Hepatocyte (in vitro differentiated cells): ENCODE measurements around the gene PROSER2. TPM values are rescaled to one million over a fixed set of nuclear protein-coding genes. Genes with fewer than 3 reads are reported as not detected.
A peak's percentile ranks its signal among the peaks of the same experiment; 100 is the strongest.

Source experiments
- DNase-seq: peaks from one replicate; pipeline ENCODE4 v3.0.0-alpha.2; 2016; ENCODE audit warnings: low spot score
- H2AFZ ChIP-seq: fragments of 200-600 bp; sonication (generic); 2 replicates; pipeline ENCODE4 v1.6.0; 2016; ENCODE audit warnings: antibody characterized with exemption, mild to moderate bottlenecking
- H3K27ac ChIP-seq: fragments of 200-600 bp; sonication (generic); 2 replicates; pipeline ENCODE4 v1.5.1; 2016; ENCODE audit warnings: mild to moderate bottlenecking
- H3K27me3 ChIP-seq: fragments of 200-600 bp; sonication (generic); 2 replicates; pipeline ENCODE4 v1.6.1; 2016
- H3K36me3 ChIP-seq: fragments of 200-600 bp; sonication (generic); replicated peaks from 2 replicates; pipeline ENCODE4 v1.5.1; 2016; ENCODE audit warnings: low read depth; ENCODE audit not compliant: insufficient read depth
- H3K4me1 ChIP-seq: fragments of 200-600 bp; sonication (generic); 2 replicates; pipeline ENCODE4 v1.5.1; 2016; ENCODE audit warnings: mild to moderate bottlenecking, moderate library complexity; ENCODE audit not compliant: insufficient read depth
- H3K4me2 ChIP-seq: fragments of 200-600 bp; sonication (generic); 2 replicates; pipeline ENCODE4 v1.6.0; 2016
- H3K4me3 ChIP-seq: fragments of 200-600 bp; sonication (generic); 2 replicates; pipeline ENCODE4 v1.5.1; 2016; ENCODE audit warnings: mild to moderate bottlenecking
- H3K79me2 ChIP-seq: fragments of 200-600 bp; sonication (generic); 2 replicates; pipeline ENCODE4 v1.6.0; 2017; ENCODE audit warnings: mild to moderate bottlenecking
- H3K9me2 ChIP-seq: fragments of 200-600 bp; sonication (generic); replicated peaks from 2 replicates; pipeline ENCODE4 v1.6.0; 2017; ENCODE audit warnings: mild to moderate bottlenecking; ENCODE audit not compliant: insufficient read depth
- H3K9me3 ChIP-seq: fragments of 200-600 bp; sonication (generic); 2 replicates; pipeline ENCODE4 v1.5.1; 2016; ENCODE audit warnings: low read depth, mild to moderate bottlenecking
- H4K20me1 ChIP-seq: fragments of 200-600 bp; sonication (generic); 2 replicates; pipeline ENCODE4 v1.6.0; 2016; ENCODE audit warnings: mild to moderate bottlenecking; ENCODE audit not compliant: insufficient read depth, poor library complexity, severe bottlenecking
- CTCF ChIP-seq: fragments of 200-600 bp; sonication (generic); IDR thresholded peaks from 2 replicates; pipeline ENCODE4 v1.5.1; 2016; ENCODE audit warnings: antibody characterized with exemption, mild to moderate bottlenecking; ENCODE audit not compliant: poor library complexity
- EZH2 ChIP-seq: fragments of 200-600 bp; sonication (generic); IDR thresholded peaks from 2 replicates; pipeline ENCODE4 v1.6.1; 2016; ENCODE audit warnings: antibody characterized with exemption, mild to moderate bottlenecking, borderline replicate concordance
- EZH2phosphoT487 ChIP-seq: fragments of 200-600 bp; sonication (generic); IDR thresholded peaks from one replicate; pipeline ENCODE4 v1.6.1; 2018; ENCODE audit warnings: antibody characterized with exemption, mild to moderate bottlenecking, low read depth, moderate library complexity; ENCODE audit not compliant: unreplicated experiment, severe bottlenecking
- WGBS: methylation state at CpG from one replicate; pipeline ENCODE4 v1.1.6; 2016; ENCODE audit warnings: low lambda C conversion rate; ENCODE audit errors: missing lambda C conversion rate; 5-methylcytosine and 5-hydroxymethylcytosine counted together
- polyA plus RNA-seq: library from polyadenylated mRNA; unstranded; fragments of >200 nt; fragmentation: Nextera tagmentation; extraction: Ambion mirVana; gene quantifications from 2 replicates; pipeline ENCODE4 v1.2.1, GENCODE V29; 2016
- total RNA-seq: library from RNA; depleted of rRNA; stranded (reverse); fragments of >200 nt; gene quantifications from 2 replicates; pipeline ENCODE4 v1.2.3, GENCODE V29; 2014

PROSER2 gene
- total and polyA plus RNA-seq, 2 experiments from 2014 or later: 13.3 to 39.9 TPM

GRCh38 chr10:11870461-11870780, 47.3 kb downstream of the PROSER2 start:
- TF ChIP-seq EZH2phosphoT487: no peak
- TF ChIP-seq CTCF: no peak
- no peak for TF ChIP-seq EZH2
- Histone ChIP-seq H3K9me3 (no peaks in the 10 kb centered on the region), H3K36me3 (no peaks in the 10 kb centered on the region), H3K27ac (no peak overlapping the region), H3K27me3 (no peaks in the 10 kb centered on the region), H3K9me2 (no peaks in the 10 kb centered on the region), H3K4me3 (no peak overlapping the region), H3K79me2 (peaks cover under 1% of the 10 kb centered on the region), H2AFZ (no peak overlapping the region), H4K20me1 (no peaks in the 10 kb centered on the region), H3K4me1 (peaks cover 25% of the 10 kb centered on the region), H3K4me2 (no peak overlapping the region)
- 88% methylated on average over 8 of the region's 8 CpGs for WGBS
- DNase-seq: no peak

- Histone ChIP-seq H3K36me3 (no peaks in the 10 kb centered on the region), H3K27ac (peak overlapping the region; percentile 45), H3K79me2 (no peaks in the 10 kb centered on the region), H2AFZ (no peak overlapping the region), H3K9me2 (no peaks in the 10 kb centered on the region), H3K27me3 (no peaks in the 10 kb centered on the region), H3K4me1 (peaks cover 29% of the 10 kb centered on the region), H3K4me2 (no peak overlapping the region), H3K9me3 (no peaks in the 10 kb centered on the region), H4K20me1 (no peaks in the 10 kb centered on the region), H3K4me3 (no peak overlapping the region)
- no peak for TF ChIP-seq EZH2phosphoT487
- no peak for TF ChIP-seq EZH2
- WGBS: 91% methylated on average over 7 of the region's 7 CpGs
- DNase-seq: no peak
Observed at GRCh38 chr10:11870900-11871400, 47.8 kb downstream of the PROSER2 start.

- peaks cover 34% of the 10 kb centered on the region for H3K4me1 ChIP-seq
- H3K79me2 ChIP-seq: no peaks in the 10 kb centered on the region
- H3K27me3 ChIP-seq: no peaks in the 10 kb centered on the region
- 52% methylated on average over 9 of the region's 9 CpGs for WGBS
- peak; percentile 34 for DNase-seq
- H3K4me3 ChIP-seq: no peak overlapping the region
- H3K9me3 ChIP-seq: no peaks in the 10 kb centered on the region
- no peaks in the 10 kb centered on the region for H3K36me3 ChIP-seq
- H4K20me1 ChIP-seq: no peaks in the 10 kb centered on the region
- H3K27ac ChIP-seq: peak overlapping the region; percentile 45
- no peak overlapping the region for H3K4me2 ChIP-seq
- no peaks in the 10 kb centered on the region for H3K9me2 ChIP-seq
- no peak overlapping the region for H2AFZ ChIP-seq
- TF ChIP-seq EZH2: no peak
- TF ChIP-seq CTCF: no peak
Observed at GRCh38 chr10:11871466-11871865, 48.3 kb downstream of the PROSER2 start.

GRCh38 chr10:11874568-11875493, 51.7 kb downstream of the PROSER2 start:
- Histone ChIP-seq H3K4me2 (peak overlapping the region; percentile 61), H3K36me3 (no peaks in the 10 kb centered on the region), H3K27me3 (no peaks in the 10 kb centered on the region), H3K79me2 (no peaks in the 10 kb centered on the region), H3K27ac (peak overlapping the region; percentile 95), H3K9me2 (no peaks in the 10 kb centered on the region), H3K9me3 (no peaks in the 10 kb centered on the region), H4K20me1 (no peaks in the 10 kb centered on the region), H3K4me1 (peaks cover 41% of the 10 kb centered on the region), H2AFZ (peak overlapping the region; percentile 5), H3K4me3 (no peak overlapping the region)
- WGBS: 21% methylated on average over 20 of the region's 20 CpGs
- TF ChIP-seq CTCF (no peak), EZH2 (no peak), EZH2phosphoT487 (no peak)
- peak; percentile 88 for DNase-seq
